Activated CD8-positive, alpha-beta memory T cell treated with anti-CD3 and anti-CD28 coated beads, Interleukin-2, amount 50 U/mL, for 1 hour (primary cell): ENCODE data around the gene ABCC9.
"Not testable (repeated sequence)": the region's sequence is repeated elsewhere in the genome, so short reads cannot be mapped to it uniquely, and the experiment has no call there.

Source experiments
- DNase-seq: peaks from one replicate; pipeline ENCODE4 v3.0.0-alpha.2; 2020; ENCODE audit errors: extremely low read depth

The ABCC9 gene

GRCh38 chr12:21815306-21816062 lies 125.7 kb downstream of the ABCC9 start:
- DNase-seq = no peak

DNA sequence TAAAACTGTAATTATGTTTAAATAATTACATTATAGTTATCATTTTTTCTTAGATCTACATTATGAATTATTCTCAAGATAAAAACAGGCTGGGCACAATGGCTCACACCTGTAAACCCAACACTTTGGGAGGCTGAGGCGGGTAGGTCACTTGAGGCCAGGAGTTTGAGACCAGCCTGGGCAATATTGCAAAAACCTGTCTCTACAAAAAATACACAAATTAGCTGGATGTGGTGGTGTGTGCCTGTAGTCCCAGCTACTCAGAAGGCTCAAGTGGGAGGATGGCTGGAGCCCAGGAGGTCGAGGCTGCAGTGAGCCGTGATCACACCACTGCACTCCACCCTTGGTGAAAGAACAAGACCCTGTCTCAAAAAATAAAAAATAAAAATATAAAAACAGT lies 126.4 kb downstream of the ABCC9 start:
- no peak for DNase-seq

DNA sequence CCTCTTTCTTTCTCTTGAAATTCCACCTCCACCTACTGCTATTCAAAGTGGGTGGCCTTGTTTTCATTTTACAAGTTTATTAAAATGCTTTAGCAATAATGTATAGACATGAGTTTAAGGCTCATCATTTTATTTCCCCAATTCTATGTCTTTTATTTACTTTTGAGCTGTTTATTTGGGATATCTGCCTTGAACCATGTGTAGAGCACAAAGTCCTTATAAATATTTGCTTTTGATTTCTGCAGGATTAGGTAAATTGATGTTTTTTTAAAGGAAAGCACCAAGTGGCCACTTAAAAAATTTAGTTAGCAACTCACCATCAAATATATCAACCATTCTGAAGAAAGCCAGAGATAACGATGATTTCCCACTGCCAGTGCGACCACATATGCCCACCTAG lies 126.9 kb downstream of the ABCC9 start:
- DNase-seq = no peak

DNA sequence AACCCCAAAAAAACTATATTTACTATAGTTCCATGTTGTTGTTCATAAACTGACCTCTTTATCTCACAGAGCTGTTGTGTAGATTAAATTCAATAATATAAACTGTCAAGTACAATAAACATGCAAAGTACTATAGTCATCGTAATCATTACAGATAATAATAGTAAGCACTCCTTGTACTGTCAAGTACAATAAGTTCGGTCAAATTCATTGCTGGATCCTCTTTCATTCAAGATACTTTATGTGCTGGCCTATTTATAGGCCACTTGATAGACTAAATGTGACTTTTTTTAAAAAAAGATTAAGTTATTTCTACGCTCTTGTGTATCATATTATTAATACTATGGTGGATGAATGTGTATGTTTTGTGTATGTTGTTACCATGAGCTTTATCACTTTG lies 127.5 kb downstream of the ABCC9 start:
- DNase-seq = no peak

DNA sequence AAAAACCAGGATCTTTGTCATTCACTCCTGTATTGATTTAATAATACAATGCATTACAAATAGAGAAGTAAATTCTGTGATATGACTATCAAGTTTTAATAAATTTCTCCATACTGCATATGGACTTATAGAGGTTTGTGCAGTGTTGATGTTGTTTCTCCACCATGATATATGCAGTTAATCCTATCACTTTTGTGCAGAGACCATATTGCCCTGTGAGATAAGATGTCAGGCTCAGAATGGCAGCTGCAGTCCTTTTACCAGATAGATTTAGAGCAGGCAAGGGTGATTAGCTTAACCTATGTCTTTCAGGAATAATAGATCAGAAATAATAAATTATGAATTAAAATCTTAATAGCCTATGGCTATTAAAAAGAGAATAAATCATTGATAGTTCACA lies 128.1 kb downstream of the ABCC9 start:
- DNase-seq = no peak

- not testable (repeated sequence) for DNase-seq
These were observed 128.9 kb downstream of the ABCC9 start for GRCh38 chr12:21812340-21812739.

DNA sequence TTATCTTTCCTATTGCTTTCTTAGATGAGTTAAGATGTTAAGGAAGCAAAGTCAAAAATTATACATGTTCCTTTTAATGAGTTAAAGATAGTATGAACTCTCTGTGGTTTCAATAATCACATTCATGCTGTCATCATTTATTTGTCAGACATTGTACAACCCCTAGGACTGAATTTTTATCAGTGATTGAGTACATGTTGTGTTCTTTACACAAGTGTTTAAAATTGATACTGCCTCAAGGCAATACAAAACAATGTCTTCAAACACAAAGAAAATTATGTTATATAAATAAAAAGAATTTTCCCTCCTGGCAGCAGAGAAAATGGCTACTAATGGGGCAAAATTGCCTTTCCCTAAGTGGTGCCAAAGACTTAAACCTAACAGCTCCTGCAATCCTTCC lies 132.1 kb downstream of the ABCC9 start:
- no peak for DNase-seq

GRCh38 chr12:21806255-21806654 lies 135.0 kb downstream of the ABCC9 start:
- DNase-seq = no peak

- DNase-seq = no peak
These were observed 139.5 kb downstream of the ABCC9 start for GRCh38 chr12:21801522-21802288.

DNA sequence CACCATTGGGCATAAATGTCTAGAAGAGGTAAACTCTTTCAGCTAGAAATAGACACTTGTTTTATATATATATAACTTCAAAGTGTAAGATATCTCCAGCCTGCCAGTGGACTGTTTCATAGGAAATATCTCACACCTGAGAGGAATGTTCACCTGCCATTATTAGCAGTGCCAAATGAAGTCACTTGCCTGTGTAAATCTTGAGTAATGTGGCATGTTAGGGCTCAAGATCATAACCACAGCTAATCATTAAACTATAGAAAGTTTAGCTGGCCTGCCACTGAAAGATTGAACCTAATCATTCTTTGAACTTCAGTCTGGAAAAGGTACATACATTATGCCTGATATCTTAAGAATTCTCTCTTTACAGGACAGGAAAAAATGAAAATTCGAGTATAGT lies 141.2 kb downstream of the ABCC9 start:
- no peak for DNase-seq

- no peak for DNase-seq
These were observed 143.7 kb downstream of the ABCC9 start for GRCh38 chr12:21797539-21797938.

DNA sequence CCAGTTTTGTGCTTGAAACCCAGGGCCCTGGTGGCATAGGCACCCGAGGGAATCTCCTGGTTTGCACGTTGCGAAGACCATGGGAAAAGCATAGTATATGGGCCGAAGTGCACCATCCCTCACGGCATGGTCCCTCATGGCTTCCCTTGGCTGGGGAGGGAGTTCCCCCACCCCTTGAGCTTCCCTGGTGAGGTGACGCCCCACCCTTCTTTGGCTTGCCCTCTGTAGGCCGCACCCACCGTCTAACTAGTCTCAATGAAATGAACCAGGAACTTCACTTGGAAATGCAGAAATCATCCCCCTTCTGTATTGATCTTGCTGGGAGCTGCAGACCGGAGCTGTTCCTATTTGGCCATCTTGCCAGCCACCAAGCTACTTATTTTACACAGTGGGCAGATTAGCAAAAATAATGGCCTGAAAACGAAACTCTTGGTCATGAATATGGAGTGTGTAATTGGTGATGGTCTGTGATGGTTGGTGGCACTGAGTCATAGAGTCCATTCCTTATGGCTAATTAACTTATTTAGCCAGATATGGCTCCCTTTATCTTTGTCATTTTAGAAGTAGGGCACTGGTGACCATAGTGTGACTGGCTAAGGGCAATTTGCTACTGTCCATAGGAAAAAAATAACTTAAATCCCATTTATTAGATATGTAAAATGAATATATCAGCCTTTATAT lies 145.4 kb downstream of the ABCC9 start:
- DNase-seq = no peak

DNA sequence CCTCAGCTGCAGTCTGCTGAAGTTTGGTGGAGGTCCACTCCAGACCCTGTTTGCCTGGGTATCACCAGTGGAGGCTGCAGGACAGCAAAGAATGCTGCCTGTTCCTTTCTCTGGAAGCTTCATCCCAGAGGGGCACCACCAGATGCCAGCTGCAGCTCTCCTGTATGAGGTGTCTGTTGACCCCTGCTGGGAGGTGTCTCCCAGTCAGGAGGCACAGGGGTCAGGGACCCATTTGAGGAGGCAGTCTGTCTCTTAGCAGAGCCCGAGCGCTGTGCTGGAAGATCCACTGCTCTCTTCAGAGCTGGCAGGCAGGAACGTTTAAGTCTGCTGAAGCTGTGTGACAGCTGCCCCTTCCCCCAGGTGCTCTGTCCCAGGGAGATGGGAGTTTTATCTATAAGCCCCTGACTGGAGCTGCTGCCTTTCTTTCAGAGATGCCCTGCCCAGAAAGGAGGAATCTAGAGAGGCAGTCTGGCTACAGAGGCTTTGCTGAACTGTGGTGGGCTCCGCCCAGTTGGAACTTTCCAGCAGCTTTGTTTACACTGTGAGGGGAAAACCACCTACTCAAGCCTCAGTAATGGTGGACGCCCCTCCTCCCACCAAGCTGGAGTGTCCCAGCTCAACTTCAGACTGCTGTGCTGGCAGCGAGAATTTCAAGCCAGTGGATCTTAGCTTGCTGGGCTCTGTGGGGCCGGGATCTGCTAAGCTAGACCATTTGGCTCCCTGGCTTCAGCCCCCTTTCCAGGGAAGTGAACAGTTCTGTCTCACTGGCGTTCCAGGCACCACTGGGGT lies 146.2 kb downstream of the ABCC9 start:
- DNase-seq = not testable (repeated sequence)

- not testable (repeated sequence) for DNase-seq
These were observed 151.5 kb downstream of the ABCC9 start for GRCh38 chr12:21789687-21790086.

- DNase-seq = no peak
These were observed 152.9 kb downstream of the ABCC9 start for GRCh38 chr12:21788089-21788983.

GRCh38 chr12:21786041-21786531 lies 155.1 kb downstream of the ABCC9 start:
- DNase-seq = no peak

- not testable (repeated sequence) for DNase-seq
These were observed 158.5 kb downstream of the ABCC9 start for GRCh38 chr12:21782723-21783122.

- no peak for DNase-seq
These were observed 160.4 kb downstream of the ABCC9 start for GRCh38 chr12:21780786-21781185.

- no peak for DNase-seq
These were observed 165.1 kb downstream of the ABCC9 start for GRCh38 chr12:21776175-21776574.

- DNase-seq = no peak
These were observed 165.9 kb downstream of the ABCC9 start for GRCh38 chr12:21775133-21775820.
